Vagina (tissue), 2 donors: Measurements from ENCODE around the gene GOLGA3. TPM values are rescaled to one million over a fixed set of nuclear protein-coding genes. Genes with fewer than 3 reads are reported as not detected.

Source experiments
- DNase-seq, 2 donors: peaks; one replicate each; pipeline ENCODE4 v3.0.0-alpha.2; 2017; ENCODE audit errors: extremely low spot score in 2 of 2
- H3K27ac ChIP-seq: fragments of 200-600 bp; sonication (generic); one replicate; pipeline ENCODE4 v1.5.1; 2019
- H3K27me3 ChIP-seq: fragments of 200-600 bp; sonication (generic); one replicate; pipeline ENCODE4 v1.5.1; 2019
- H3K36me3 ChIP-seq, 2 donors: fragments of 200-600 bp; sonication (generic); one replicate each; pipeline ENCODE4 v1.5.1; 2017 to 2019
- H3K4me1 ChIP-seq: fragments of 200-600 bp; sonication (generic); one replicate; pipeline ENCODE4 v1.5.1; 2019
- H3K4me3 ChIP-seq, 2 donors: fragments of 200-600 bp; sonication (generic); 1 replicate in 1 of 2; 2 replicates in 1 of 2; pipeline ENCODE4 v1.5.1; 2016 to 2019
- H3K9me3 ChIP-seq: fragments of 200-600 bp; sonication (generic); one replicate; pipeline ENCODE4 v1.5.1; 2019
- CTCF ChIP-seq, 3 experiments: fragments of 450-650 bp in 2 of 3; fragments of 200-600 bp in 1 of 3; sonication (generic) in 1 of 3; IDR thresholded peaks; one replicate each; pipeline ENCODE4 v1.5.1; 2017 to 2019; ENCODE audit warnings: antibody characterized with exemption in 3 of 3, mild to moderate bottlenecking in 2 of 3, moderate library complexity in 2 of 3
- POLR2A ChIP-seq, 2 donors: fragments of 450-650 bp; IDR thresholded peaks; one replicate each; pipeline ENCODE4 v1.6.1; 2017; ENCODE audit warnings: antibody characterized with exemption in 2 of 2, mild to moderate bottlenecking in 2 of 2, moderate library complexity in 2 of 2
- POLR2AphosphoS5 ChIP-seq, 2 donors: sonication (generic); formaldehyde crosslinking; IDR thresholded peaks; one replicate each; pipeline ENCODE4 v1.9.0; 2017; ENCODE audit warnings: antibody characterized with exemption in 2 of 2, mild to moderate bottlenecking in 2 of 2, low read depth in 1 of 2; ENCODE audit not compliant: insufficient read depth in 1 of 2
- intact Hi-C: fragments of 100-400 bp; cut with DNase I; formaldehyde crosslinking; loops from one replicate; pipeline ENCODE4 v1.15.1; 2023
- total RNA-seq: library from RNA; depleted of rRNA; stranded (reverse); fragments of >200 nt; gene quantifications from one replicate; pipeline ENCODE4 v1.2.3, GENCODE V29; 2016

GOLGA3 gene
- total RNA-seq, 1 donor from 2014 or later = 49.8 TPM

- intact Hi-C loops = no loop called here
- H3K4me3 ChIP-seq = no peak overlapping the region
- no peaks in the 10 kb centered on the region for H3K9me3 ChIP-seq
- no peak for DNase-seq
- no peak overlapping the region for H3K27ac ChIP-seq
- no peaks in the 10 kb centered on the region for H3K4me1 ChIP-seq
- peaks cover 0 to 81% of the 10 kb centered on the region in 2 donors for H3K36me3 ChIP-seq
- no peaks in the 10 kb centered on the region for H3K27me3 ChIP-seq
- no peak for TF ChIP-seq POLR2AphosphoS5 (IDR thresholded peaks at IDR 0.05; ENCODE audit: insufficient read depth in 1 of 2, low read depth in 1 of 2)
- no peak for TF ChIP-seq CTCF (IDR thresholded peaks at IDR 0.05)
- TF ChIP-seq POLR2A (IDR thresholded peaks at IDR 0.05) = no peak
Observed at GRCh38 chr12:132787877-132788276, 40.8 kb downstream of the GOLGA3 start.

- H3K4me3 ChIP-seq = no peak overlapping the region
- intact Hi-C loops = no loop called here
- peaks cover 0 to 86% of the 10 kb centered on the region in 2 donors for H3K36me3 ChIP-seq
- TF ChIP-seq POLR2AphosphoS5 (IDR thresholded peaks at IDR 0.05; ENCODE audit: insufficient read depth in 1 of 2, low read depth in 1 of 2) (no peak), CTCF (IDR thresholded peaks at IDR 0.05) (no peak), POLR2A (IDR thresholded peaks at IDR 0.05) (no peak)
- H3K27ac ChIP-seq = no peak overlapping the region
- DNase-seq = no peak
- no peaks in the 10 kb centered on the region for H3K4me1 ChIP-seq
- H3K9me3 ChIP-seq = no peaks in the 10 kb centered on the region
- no peaks in the 10 kb centered on the region for H3K27me3 ChIP-seq
Observed at GRCh38 chr12:132786192-132786591, 42.5 kb downstream of the GOLGA3 start.

- no peak for TF ChIP-seq CTCF (IDR thresholded peaks at IDR 0.05)
- TF ChIP-seq POLR2A (IDR thresholded peaks at IDR 0.05) = no peak
- TF ChIP-seq POLR2AphosphoS5 (IDR thresholded peaks at IDR 0.05; ENCODE audit: insufficient read depth in 1 of 2, low read depth in 1 of 2) = no peak
- DNase-seq = no peak
- no peak overlapping the region for H3K27ac ChIP-seq
- H3K4me1 ChIP-seq = no peaks in the 10 kb centered on the region
- intact Hi-C loops = no loop called here
- no peaks in the 10 kb centered on the region for H3K9me3 ChIP-seq
- H3K27me3 ChIP-seq = no peaks in the 10 kb centered on the region
- no peak overlapping the region for H3K4me3 ChIP-seq
- H3K36me3 ChIP-seq = peaks cover 0 to 93% of the 10 kb centered on the region in 2 donors
Observed at GRCh38 chr12:132784580-132784979, 44.1 kb downstream of the GOLGA3 start.

- Histone ChIP-seq H3K9me3 (no peaks in the 10 kb centered on the region), H3K4me1 (no peaks in the 10 kb centered on the region), H3K27ac (no peak overlapping the region), H3K27me3 (no peaks in the 10 kb centered on the region), H3K4me3 (no peak overlapping the region), H3K36me3 (peaks cover 0 to 91% of the 10 kb centered on the region in 2 donors)
- no peak for TF ChIP-seq POLR2A (IDR thresholded peaks at IDR 0.05)
- intact Hi-C loops = no loop called here
- DNase-seq = no peak
Observed at GRCh38 chr12:132783917-132784531, 44.6 kb downstream of the GOLGA3 start.

- TF ChIP-seq POLR2A (IDR thresholded peaks at IDR 0.05) (no peak), CTCF (IDR thresholded peaks at IDR 0.05) (no peak), POLR2AphosphoS5 (IDR thresholded peaks at IDR 0.05; ENCODE audit: insufficient read depth in 1 of 2, low read depth in 1 of 2) (no peak)
- DNase-seq = no peak
- Histone ChIP-seq H3K27me3 (no peaks in the 10 kb centered on the region), H3K9me3 (no peaks in the 10 kb centered on the region), H3K4me1 (no peaks in the 10 kb centered on the region), H3K36me3 (peaks cover 0 to 91% of the 10 kb centered on the region in 2 donors), H3K4me3 (no peak overlapping the region), H3K27ac (no peak overlapping the region)
- intact Hi-C loops = no loop called here
Observed at GRCh38 chr12:132781938-132782337, 46.7 kb downstream of the GOLGA3 start.
